ENCODE data around the gene CAMK1D. TPM values are rescaled to one million over a fixed set of nuclear protein-coding genes. Genes with fewer than 3 reads are reported as not detected.

Gene CAMK1D
- total RNA-seq, 1 donor from 2014 or later = 1.0 TPM

GRCh38 chr10:12422189-12422588 is 72.8 kb downstream of the CAMK1D start:
- TF ChIP-seq, protein P1, sequence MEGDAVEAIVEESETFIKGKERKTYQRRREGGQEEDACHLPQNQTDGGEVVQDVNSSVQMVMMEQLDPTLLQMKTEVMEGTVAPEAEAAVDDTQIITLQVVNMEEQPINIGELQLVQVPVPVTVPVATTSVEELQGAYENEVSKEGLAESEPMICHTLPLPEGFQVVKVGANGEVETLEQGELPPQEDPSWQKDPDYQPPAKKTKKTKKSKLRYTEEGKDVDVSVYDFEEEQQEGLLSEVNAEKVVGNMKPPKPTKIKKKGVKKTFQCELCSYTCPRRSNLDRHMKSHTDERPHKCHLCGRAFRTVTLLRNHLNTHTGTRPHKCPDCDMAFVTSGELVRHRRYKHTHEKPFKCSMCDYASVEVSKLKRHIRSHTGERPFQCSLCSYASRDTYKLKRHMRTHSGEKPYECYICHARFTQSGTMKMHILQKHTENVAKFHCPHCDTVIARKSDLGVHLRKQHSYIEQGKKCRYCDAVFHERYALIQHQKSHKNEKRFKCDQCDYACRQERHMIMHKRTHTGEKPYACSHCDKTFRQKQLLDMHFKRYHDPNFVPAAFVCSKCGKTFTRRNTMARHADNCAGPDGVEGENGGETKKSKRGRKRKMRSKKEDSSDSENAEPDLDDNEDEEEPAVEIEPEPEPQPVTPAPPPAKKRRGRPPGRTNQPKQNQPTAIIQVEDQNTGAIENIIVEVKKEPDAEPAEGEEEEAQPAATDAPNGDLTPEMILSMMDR (conservative IDR thresholded peaks at IDR 0.05; ENCODE audit: low read depth, low read length) = no peak
- no peak for DNase-seq (ENCODE audit: low read depth)
- no peak overlapping the region for H3K4me3 ChIP-seq (ENCODE audit: low read depth, low read length)

GRCh38 chr10:12423896-12424295 is 74.5 kb downstream of the CAMK1D start:
- no peak overlapping the region for H3K4me3 ChIP-seq (ENCODE audit: low read depth, low read length)
- TF ChIP-seq, protein P1 (conservative IDR thresholded peaks at IDR 0.05; ENCODE audit: low read depth, low read length) = no peak
- no peak for DNase-seq (ENCODE audit: low read depth)

- DNase-seq (ENCODE audit: low read depth) = no peak
- H3K4me3 ChIP-seq (ENCODE audit: low read depth, low read length) = no peak overlapping the region
- TF ChIP-seq, protein P1 (conservative IDR thresholded peaks at IDR 0.05; ENCODE audit: low read depth, low read length) = no peak
Measured at GRCh38 chr10:12427276-12427675, 77.9 kb downstream of the CAMK1D start.

GRCh38 chr10:12428447-12429135 is 79.2 kb downstream of the CAMK1D start:
- TF ChIP-seq, protein P1 (conservative IDR thresholded peaks at IDR 0.05; ENCODE audit: low read depth, low read length) = no peak
- no peak overlapping the region for H3K4me3 ChIP-seq (ENCODE audit: low read depth, low read length)
- DNase-seq (ENCODE audit: low read depth) = no peak

DNA sequence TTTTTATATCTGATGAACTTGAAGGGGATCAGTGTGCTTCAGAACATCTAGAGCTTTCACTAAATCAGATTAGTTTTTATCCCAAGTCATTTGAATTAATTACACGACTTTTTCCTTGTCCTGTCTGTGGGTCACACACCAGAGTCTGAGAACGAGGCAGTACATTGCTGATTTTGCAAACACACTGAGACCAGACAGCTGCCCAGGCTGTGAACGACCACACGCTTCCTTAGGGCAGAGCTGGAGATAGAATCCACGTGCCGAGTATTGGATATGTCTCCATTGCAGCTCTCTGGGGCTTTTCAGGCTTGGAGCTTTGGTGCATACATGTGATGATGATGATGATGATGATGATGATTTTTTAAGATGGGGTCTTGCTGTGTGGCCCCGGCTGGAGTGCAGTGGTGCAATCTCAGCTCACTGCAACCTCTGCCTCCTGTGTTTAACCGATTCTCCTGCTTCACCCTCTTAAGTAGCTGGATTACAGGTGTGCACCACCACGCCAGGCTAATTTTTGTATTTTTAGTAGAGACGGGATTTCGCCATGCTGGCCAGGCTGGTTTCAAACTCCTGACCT is 81.1 kb downstream of the CAMK1D start:
- no peak overlapping the region for H3K4me3 ChIP-seq (ENCODE audit: low read depth, low read length)
- DNase-seq (ENCODE audit: low read depth) = no peak
- TF ChIP-seq, protein P1 (conservative IDR thresholded peaks at IDR 0.05; ENCODE audit: low read depth, low read length) = no peak

- H3K4me3 ChIP-seq (ENCODE audit: low read depth, low read length) = no peak overlapping the region
- TF ChIP-seq, protein P1 (conservative IDR thresholded peaks at IDR 0.05; ENCODE audit: low read depth, low read length) = no peak
- no peak for DNase-seq (ENCODE audit: low read depth)
Measured at GRCh38 chr10:12431151-12432101, 82.1 kb downstream of the CAMK1D start.

Data from epithelial cell of proximal tubule (primary cell).